Stimulated activated CD4-positive, alpha-beta T cell treated with anti-CD3 and anti-CD28 coated beads, Interleukin-1b, Interleukin-23, amount 100 ng/mL, for 48 hours (primary cell): ENCODE measurements around the gene FGD6.
"Not testable (repeated sequence)": the region's sequence is repeated elsewhere in the genome, so short reads cannot be mapped to it uniquely, and the experiment has no call there.

Experiments used
- DNase-seq: peaks from one replicate; pipeline ENCODE4 v3.0.0-alpha.2; 2020

Gene FGD6

DNA sequence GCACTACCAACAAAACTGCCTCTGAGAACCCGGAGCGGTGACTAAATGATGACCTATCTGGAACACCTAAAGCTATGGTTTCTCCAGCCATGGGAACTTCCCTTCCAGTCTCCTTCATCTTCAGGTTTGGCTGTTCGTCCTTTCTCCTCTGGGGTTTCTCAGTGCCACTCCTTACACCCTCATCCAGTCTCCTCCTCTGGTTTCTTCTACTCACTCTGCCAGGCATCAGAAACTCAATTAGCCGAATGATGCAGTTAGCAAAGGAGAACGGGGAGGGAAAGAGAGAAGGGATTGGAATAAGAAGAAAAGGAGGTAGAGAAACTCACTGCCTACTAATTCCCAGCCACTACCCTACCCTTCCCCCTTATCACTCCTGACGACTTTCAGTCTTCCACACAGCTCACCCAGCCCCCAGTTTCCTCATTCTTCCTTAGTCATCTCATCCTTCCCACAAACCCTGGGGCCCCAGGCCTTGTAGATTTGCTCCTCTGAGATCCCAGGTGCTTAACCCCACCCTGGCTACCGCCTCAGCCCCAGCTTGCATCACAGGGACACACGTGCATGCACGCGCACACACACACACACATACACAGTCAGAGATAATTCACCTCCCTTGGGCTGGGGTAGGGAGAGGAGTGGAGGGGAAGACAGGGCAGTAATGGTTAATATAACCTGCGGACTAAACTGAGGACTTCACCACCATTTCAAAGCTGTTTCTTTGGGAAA lies 13.0 kb downstream of the FGD6 start:
- DNase-seq, result peak; percentile 12

DNA sequence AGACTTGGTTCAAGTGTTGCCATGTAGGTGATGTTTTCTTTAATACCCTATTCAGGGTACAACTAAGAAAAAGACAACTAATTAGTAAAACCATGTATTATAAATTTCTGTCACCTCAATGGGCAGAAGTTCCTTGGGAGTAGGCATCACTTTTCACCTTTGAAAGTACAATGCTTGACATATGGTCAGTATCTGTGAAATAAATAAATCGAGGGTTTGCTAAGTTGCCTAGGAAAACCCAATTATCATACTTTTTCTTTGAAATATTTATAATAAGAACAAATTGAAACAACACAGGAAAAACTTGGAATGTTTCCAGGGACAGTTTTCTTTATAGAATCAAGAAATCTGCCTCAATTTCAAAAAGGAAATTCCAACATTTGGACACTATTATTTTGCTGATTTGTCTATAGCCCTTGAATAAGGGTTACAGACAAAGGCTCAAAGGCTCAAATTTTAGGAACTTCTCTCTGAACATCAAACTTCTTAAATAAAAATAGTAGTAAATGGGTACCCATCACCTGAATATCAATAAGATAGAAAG lies 13.7 kb downstream of the FGD6 start:
- DNase-seq, result no peak

- DNase-seq, result no peak
These were observed 14.4 kb downstream of the FGD6 start for GRCh38 chr12:95202691-95203486.

DNA sequence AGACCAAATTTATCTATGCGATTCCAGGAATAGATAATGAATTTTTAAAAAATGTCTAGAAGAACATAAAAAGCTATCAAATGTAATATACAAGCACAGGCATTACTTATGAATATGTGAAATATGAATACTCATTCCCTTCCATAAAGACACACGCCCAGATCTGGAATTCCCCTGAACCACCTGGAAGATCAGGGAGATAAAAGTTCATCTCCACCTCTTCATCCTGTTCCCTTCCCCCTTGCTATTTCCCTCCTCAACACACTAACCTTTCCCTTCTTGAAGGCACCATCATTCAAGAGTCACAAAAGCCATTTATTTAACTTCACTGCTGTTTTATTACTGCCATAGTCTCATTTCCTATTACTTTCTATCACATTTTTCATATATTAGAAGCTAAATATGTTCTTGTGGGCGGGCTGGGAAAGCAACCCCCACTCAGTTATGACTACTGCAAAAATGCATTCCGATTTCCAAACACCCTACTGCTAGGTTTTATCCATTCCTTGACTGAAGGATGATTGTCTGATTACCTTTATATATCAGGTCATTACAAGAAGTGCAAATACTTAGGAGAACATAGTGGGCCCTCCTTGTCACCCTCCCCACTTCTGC lies 16.1 kb downstream of the FGD6 start:
- DNase-seq, result no peak

DNA sequence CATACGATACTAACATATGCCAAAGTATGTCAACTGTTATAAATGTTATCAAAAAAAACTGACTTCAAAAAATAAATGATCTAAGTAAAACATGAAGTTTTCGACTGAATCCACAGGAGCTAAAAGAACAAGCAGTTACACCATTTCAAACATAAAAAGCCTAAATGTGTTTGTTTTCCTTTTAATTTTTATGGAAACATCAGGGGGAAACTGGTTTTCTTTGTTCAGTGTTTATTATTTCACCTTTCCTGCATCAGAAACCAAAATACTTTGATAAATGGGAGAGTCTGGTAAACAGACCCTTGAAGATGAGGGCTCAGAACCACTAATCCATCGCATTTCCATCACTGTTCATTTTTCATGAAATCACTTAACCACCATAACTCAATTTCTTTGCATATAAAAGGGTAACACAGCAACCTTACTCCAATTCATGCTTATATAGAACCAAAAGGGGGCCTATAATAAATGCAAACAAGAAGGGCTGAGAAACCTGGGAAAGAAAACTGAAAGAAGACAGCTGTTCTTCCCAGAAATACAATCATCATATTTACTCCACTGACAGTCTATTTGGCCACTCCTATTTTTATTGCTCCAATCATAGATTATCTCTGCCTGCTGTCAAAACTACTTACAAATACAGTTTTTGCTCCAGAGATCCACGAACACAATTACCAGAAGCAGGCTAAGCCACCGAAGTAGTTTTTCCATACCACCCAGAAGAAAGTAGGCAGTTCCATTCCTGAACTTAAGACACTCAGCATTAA lies 17.0 kb downstream of the FGD6 start:
- DNase-seq, result no peak

DNA sequence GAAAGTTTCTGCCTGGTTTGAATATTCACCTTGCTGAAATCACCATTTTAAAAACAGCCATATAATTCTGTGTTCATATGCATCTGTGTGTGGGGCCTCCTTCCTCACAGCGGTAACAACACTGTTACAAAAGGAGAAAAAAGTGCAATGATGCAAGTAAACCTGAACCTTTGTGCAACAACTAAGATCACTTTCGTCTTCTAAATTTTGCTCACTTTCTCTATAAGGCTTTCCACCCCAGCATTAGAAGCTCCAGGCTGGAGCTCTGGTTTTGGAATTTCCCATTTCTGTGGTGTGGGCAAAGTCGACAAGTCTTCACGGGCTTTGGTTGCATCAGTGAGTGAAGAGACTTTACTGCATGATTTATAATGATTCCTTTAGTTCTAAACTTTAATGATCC lies 18.4 kb downstream of the FGD6 start:
- no peak for DNase-seq

DNA sequence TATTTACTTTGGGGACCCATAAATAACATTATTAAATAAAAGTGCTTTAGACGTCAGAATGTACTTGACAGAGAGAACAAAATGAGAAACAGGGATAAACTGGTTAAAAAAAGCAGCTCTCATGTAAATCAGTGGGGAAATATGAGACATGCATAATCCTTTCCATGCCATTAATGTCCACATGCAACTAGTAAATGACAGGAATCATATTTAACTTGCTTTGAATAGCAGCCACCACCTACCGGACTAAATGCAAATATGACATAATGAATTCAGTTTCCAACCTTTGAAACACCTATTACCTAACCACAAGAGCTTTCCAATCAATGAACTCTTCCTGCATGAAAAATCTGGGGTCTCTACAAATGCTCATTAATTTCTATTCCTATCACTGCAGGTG lies 19.6 kb downstream of the FGD6 start:
- DNase-seq, result no peak

- not testable (repeated sequence) for DNase-seq
These were observed 20.2 kb downstream of the FGD6 start for GRCh38 chr12:95196875-95197569.

- DNase-seq, result no peak
These were observed 22.1 kb downstream of the FGD6 start for GRCh38 chr12:95195122-95195521.

DNA sequence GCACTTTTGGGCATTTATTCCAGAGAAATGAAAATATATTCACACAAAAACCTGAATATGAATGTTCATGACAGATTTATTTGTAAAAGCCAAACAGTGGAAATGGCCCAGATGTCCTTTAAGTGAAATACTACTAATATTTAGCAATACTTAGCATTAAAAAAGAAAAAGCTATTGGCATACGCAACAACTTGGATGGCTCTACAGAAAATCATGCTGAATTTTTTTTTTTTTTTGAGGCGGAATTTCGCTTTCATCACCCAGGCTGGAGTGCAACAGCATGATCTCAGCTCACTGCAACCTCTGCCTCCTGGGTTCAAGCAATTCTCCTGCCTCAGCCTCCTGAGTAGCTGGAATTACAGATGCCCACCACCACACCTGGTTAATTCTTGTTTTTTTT lies 24.1 kb downstream of the FGD6 start:
- DNase-seq, result no peak

GRCh38 chr12:95192271-95192670 lies 25.0 kb downstream of the FGD6 start:
- DNase-seq, result no peak

- no peak for DNase-seq
These were observed 26.1 kb downstream of the FGD6 start for GRCh38 chr12:95191060-95191696.

DNA sequence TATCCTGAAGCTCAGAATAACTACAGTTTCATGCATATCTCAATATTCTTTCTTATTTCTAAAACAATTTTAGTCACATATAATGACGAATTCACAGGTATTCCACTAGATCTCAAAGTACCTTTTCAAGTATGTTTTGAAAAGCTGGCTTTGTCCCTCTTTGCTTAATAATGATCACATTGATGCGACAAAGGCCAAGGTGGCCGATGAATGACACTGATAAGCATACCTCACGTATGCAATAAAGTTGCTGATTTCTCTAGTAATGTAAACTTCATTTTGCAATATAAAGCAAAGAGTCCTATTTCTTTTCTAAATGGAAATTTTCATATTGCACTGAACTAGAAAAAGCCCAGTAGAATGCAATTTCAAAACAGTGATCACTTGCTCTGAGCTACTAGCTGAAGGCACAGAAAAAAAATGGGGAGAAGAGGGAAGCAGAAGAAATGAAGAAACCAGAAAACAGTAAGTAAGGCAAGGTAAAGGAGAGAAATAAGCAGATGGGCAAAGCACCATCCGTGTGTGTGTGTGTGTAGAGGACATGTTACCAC lies 29.3 kb downstream of the FGD6 start:
- no peak for DNase-seq

GRCh38 chr12:95185854-95186253 lies 31.4 kb downstream of the FGD6 start:
- DNase-seq, result no peak

- DNase-seq, result no peak
These were observed 32.2 kb downstream of the FGD6 start for GRCh38 chr12:95185072-95185471.

DNA sequence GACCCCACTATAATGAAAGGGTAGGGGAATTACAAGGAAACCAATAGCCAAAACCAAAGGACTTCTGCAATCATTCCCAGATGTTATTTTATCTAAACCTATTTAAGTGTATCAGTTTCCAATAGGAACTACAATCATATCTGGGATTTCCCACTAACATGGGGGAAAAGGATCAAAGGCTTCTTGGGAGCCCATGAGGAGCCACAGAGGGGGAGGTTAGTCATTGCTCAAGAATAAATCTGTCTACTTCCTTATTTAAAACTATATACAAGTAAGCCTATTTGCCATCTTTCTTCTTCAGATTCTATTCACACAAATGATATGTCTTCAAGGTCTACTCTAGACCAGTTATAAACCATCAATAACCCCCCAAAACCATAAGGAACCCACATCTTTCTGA lies 33.1 kb downstream of the FGD6 start:
- no peak for DNase-seq

GRCh38 chr12:95182868-95183415 lies 34.3 kb downstream of the FGD6 start:
- DNase-seq, result peak; percentile 38

- no peak for DNase-seq
These were observed 36.2 kb downstream of the FGD6 start for GRCh38 chr12:95181103-95181502.

- DNase-seq, result no peak
These were observed 38.3 kb downstream of the FGD6 start for GRCh38 chr12:95179011-95179410.

- no peak for DNase-seq
These were observed 39.1 kb downstream of the FGD6 start for GRCh38 chr12:95178136-95178535.

DNA sequence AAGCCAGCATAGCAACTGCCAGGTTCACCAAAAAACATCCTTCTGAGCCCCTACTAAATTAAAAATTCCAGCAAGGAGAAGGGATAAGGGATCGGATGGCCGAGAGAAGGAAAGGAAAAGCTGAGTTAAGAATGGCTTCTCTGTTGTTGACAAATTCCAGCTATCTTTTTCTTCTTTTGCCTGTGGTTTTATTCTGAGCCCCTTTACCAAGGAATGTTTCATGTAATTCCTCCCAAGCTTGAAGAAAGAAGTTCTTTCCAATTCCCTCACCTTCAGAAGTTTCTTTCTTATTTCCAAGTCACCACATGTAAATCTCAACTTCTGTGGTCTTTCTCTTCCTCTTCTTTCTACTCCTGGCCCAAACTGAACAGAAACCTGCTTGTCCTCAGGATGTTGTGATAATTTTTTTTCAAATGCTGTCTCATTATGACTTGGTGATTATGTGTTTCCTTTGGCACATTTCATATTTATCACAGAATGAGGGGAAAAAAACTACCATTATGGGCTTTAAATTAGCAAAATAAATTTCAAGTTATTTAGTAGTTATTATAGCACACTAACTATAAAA lies 40.0 kb downstream of the FGD6 start:
- DNase-seq, result no peak
